Mesothelial cell of epicardium (in vitro differentiated cells): Measurements from ENCODE around the gene FRMPD2. TPM values are rescaled to one million over a fixed set of nuclear protein-coding genes. Genes with fewer than 3 reads are reported as not detected.
"Not testable (repeated sequence)": the region's sequence is repeated elsewhere in the genome, so short reads cannot be mapped to it uniquely, and the experiment has no call there.

Experiments
- DNase-seq, 2 experiments: peaks; one replicate each; pipeline ENCODE4 v3.0.0; 2021; ENCODE audit warnings: low spot score in 2 of 2; ENCODE audit not compliant: unreplicated experiment in 2 of 2
- H3K27ac Mint-ChIP-seq: 2 replicates; pipeline ENCODE4 v1.8.0; 2021; ENCODE audit warnings: mixed read lengths
- H3K27me3 Mint-ChIP-seq: 2 replicates; pipeline ENCODE4 v1.8.0; 2021; ENCODE audit warnings: low read depth, mixed read lengths
- H3K36me3 Mint-ChIP-seq: 2 replicates; pipeline ENCODE4 v1.8.0; 2021; ENCODE audit warnings: mixed read lengths
- H3K4me1 Mint-ChIP-seq: 2 replicates; pipeline ENCODE4 v1.8.0; 2021; ENCODE audit warnings: mixed read lengths
- H3K4me3 Mint-ChIP-seq: 2 replicates; pipeline ENCODE4 v1.8.0; 2021; ENCODE audit warnings: mild to moderate bottlenecking, moderate library complexity, mixed read lengths
- H3K9me3 Mint-ChIP-seq: 2 replicates; pipeline ENCODE4 v1.8.0; 2021; ENCODE audit warnings: mixed read lengths
- total RNA-seq: library from RNA; stranded (reverse); gene quantifications from 3 replicates; pipeline ENCODE4 v1.2.1, GENCODE V29; 2021

Gene FRMPD2
- total RNA-seq, 1 donor from 2014 or later, result 0.18 TPM

DNA sequence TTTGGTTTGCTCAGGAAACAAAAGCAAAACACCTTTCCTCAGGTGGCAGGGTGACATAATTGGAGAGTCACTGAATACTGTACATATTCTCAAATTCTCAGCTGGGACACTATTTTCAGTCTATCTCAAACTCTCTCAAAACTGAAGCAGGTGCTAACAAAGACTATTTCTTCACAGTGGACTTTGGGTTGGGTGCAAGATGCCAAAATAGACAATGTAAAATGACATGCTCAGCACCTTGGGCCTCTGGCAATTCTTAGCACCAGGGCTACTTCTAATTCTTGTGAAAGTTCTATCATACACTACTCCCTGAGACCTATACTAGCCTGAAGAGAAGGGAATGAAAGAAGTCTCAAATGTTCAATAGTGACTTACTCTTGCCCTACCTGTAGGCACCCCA lies 151.9 kb downstream of the FRMPD2 start:
- not testable (repeated sequence) for H3K4me1 Mint-ChIP-seq, H3K4me3 Mint-ChIP-seq, H3K27me3 Mint-ChIP-seq, H3K9me3 Mint-ChIP-seq, DNase-seq, H3K27ac Mint-ChIP-seq, H3K36me3 Mint-ChIP-seq

DNA sequence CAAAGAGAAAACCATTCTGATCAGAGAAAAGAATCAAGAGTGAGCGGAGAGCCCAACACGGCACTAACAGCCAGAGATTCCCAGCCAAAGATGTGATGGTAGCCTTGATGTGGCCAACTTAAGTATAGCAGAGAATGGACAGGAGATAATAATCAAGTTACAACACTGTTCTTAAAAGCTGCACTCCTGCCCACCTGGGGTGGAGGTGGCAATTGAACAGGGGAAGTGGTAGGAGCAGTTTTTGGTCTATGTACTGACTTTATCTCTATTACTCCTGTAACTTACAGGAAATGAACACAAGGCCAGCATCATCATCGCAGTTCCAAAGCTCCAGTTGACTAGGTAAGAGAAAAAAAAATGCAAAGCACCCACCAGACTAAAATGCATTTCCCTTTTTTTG lies 164.2 kb downstream of the FRMPD2 start:
- not testable (repeated sequence) for H3K27ac Mint-ChIP-seq, H3K4me1 Mint-ChIP-seq, H3K27me3 Mint-ChIP-seq, H3K4me3 Mint-ChIP-seq, H3K36me3 Mint-ChIP-seq, H3K9me3 Mint-ChIP-seq, DNase-seq

Other genes with a start within 250 kb of the FRMPD2 start
- 62.4 to 66.4 TPM (median 65.0 TPM) in 3 replicates for gene MAPK8, start 32.0 kb upstream of the FRMPD2 start, total RNA-seq